ENCODE measurements around the gene ATP2C2. TPM values are rescaled to one million over a fixed set of nuclear protein-coding genes. Genes with fewer than 3 reads are reported as not detected.
"Not testable (repeated sequence)": the region's sequence is repeated elsewhere in the genome, so short reads cannot be mapped to it uniquely, and the experiment has no call there.

ATP2C2 gene
- total and polyA plus RNA-seq, 2 experiments from 2014 or later = 0.53 TPM; not detected in 1

- Histone ChIP-seq H3K4me3 (no peak overlapping the region), H3K27ac (no peak overlapping the region)
- no peak for DNase-seq (ENCODE audit: low read depth in 1 of 2, low spot score in 1 of 2)
These were observed 80.1 kb downstream of the ATP2C2 start for GRCh38 chr16:84448444-84448843.

GRCh38 chr16:84449156-84450140, 81.1 kb downstream of the ATP2C2 start:
- Histone ChIP-seq H3K9me3 (ENCODE audit: low read depth) (no peaks in the 10 kb centered on the region), H3K4me1 (ENCODE audit: low read depth) (no peaks in the 10 kb centered on the region), H3K4me3 (no peak overlapping the region), H3K27me3 (no peaks in the 10 kb centered on the region), H3K36me3 (no peaks in the 10 kb centered on the region), H3K27ac (no peak overlapping the region)
- no peak for TF ChIP-seq CTCF (IDR thresholded peaks at IDR 0.05; ENCODE audit: low read depth, low read length)
- DNase-seq (ENCODE audit: low read depth in 1 of 2, low spot score in 1 of 2) = no peak

More at GRCh38 chr16:84448444-84448843, 80.1 kb downstream of the ATP2C2 start:
- Histone ChIP-seq H3K36me3 (no peaks in the 10 kb centered on the region), H3K27me3 (no peaks in the 10 kb centered on the region), H3K4me1 (ENCODE audit: low read depth) (no peaks in the 10 kb centered on the region), H3K9me3 (ENCODE audit: low read depth) (no peaks in the 10 kb centered on the region)
- no peak for TF ChIP-seq CTCF (IDR thresholded peaks at IDR 0.05; ENCODE audit: low read depth, low read length)

GRCh38 chr16:84450176-84450865, 82.0 kb downstream of the ATP2C2 start:
- no peaks in the 10 kb centered on the region for H3K36me3 ChIP-seq
- no peak overlapping the region for H3K27ac ChIP-seq
- TF ChIP-seq CTCF (IDR thresholded peaks at IDR 0.05; ENCODE audit: low read depth, low read length) = no peak
- no peaks in the 10 kb centered on the region for H3K9me3 ChIP-seq (ENCODE audit: low read depth)
- DNase-seq (ENCODE audit: low read depth in 1 of 2, low spot score in 1 of 2) = no peak
- no peaks in the 10 kb centered on the region for H3K27me3 ChIP-seq
- no peak overlapping the region for H3K4me3 ChIP-seq
- H3K4me1 ChIP-seq (ENCODE audit: low read depth) = no peaks in the 10 kb centered on the region

- not testable (repeated sequence) for H3K27me3 ChIP-seq; H3K27ac ChIP-seq; H3K4me3 ChIP-seq; H3K9me3 ChIP-seq (ENCODE audit: low read depth); H3K36me3 ChIP-seq; DNase-seq (ENCODE audit: low read depth in 1 of 2, low spot score in 1 of 2); H3K4me1 ChIP-seq (ENCODE audit: low read depth)
These were observed 82.8 kb downstream of the ATP2C2 start for GRCh38 chr16:84451010-84451676.

GRCh38 chr16:84451781-84452180, 83.4 kb downstream of the ATP2C2 start:
- no peak for DNase-seq (ENCODE audit: low read depth in 1 of 2, low spot score in 1 of 2)
- Histone ChIP-seq H3K36me3 (no peaks in the 10 kb centered on the region), H3K27me3 (no peaks in the 10 kb centered on the region), H3K9me3 (ENCODE audit: low read depth) (no peaks in the 10 kb centered on the region), H3K27ac (no peak overlapping the region), H3K4me1 (ENCODE audit: low read depth) (no peaks in the 10 kb centered on the region), H3K4me3 (no peak overlapping the region)
- no peak for TF ChIP-seq CTCF (IDR thresholded peaks at IDR 0.05; ENCODE audit: low read depth, low read length)
